ENCODE results near the gene CCDC194. TPM values are rescaled to one million over a fixed set of nuclear protein-coding genes. Genes with fewer than 3 reads are reported as not detected.

Gene CCDC194
- total and polyA plus RNA-seq, 2 donors from 2014 or later: 0.57 TPM; not detected in 1

DNA sequence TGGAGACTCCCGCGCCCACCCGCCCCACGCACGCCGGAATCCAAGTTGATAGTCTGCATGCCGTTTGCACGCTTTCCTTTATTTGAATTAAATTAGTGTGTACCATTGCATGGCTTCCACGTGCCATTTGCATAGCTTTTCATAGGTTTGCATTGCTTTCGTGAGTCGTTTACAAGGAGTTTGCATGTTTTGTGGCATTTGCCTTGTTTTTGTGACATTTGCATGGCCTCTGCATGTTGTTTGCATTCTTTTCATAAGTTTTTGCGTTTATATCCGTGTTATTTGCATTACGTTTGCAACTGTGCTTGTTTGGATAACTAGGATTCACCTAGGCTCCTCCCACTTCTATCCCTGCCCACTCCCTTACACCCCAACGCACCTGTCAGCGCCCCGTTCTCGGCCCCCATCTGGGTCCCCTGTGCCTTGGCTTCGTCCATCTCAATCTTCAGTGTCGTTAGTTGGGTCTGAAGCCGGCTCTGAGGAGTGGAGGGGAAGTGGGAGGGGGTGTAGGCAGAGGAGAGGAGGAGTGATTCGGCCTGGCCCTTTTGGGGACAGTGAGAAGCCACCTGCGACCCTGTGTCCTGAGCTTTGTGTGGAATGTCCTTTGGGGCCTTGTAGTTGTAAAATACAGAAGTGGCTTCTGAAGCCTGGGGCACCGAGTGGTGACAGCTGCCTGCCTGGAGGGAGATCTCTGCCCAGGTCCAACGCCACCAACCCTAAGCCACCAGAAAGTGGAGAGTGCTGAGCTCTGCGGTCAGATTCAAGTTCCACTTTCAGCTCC is 2.4 kb downstream of the CCDC194 start:
- intact Hi-C loops (cut with DNase I): no loop called here
- TF ChIP-seq, protein P1, sequence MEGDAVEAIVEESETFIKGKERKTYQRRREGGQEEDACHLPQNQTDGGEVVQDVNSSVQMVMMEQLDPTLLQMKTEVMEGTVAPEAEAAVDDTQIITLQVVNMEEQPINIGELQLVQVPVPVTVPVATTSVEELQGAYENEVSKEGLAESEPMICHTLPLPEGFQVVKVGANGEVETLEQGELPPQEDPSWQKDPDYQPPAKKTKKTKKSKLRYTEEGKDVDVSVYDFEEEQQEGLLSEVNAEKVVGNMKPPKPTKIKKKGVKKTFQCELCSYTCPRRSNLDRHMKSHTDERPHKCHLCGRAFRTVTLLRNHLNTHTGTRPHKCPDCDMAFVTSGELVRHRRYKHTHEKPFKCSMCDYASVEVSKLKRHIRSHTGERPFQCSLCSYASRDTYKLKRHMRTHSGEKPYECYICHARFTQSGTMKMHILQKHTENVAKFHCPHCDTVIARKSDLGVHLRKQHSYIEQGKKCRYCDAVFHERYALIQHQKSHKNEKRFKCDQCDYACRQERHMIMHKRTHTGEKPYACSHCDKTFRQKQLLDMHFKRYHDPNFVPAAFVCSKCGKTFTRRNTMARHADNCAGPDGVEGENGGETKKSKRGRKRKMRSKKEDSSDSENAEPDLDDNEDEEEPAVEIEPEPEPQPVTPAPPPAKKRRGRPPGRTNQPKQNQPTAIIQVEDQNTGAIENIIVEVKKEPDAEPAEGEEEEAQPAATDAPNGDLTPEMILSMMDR (IDR thresholded peaks at IDR 0.05; ENCODE audit: borderline replicate concordance, extremely low read depth, insufficient read depth): no peak
- Histone ChIP-seq H3K4me1 (ENCODE audit: control insufficient read depth in 2 of 3, insufficient read depth in 2 of 3, low read depth in 1 of 3, low read length in 3 of 3) (peaks cover 0 to 5% (median 4%) of the 10 kb centered on the region in 3 donors), H3K27ac (ENCODE audit: low read depth in 2 of 2, low read length in 2 of 2) (no peak overlapping the region), H3K36me3 (ENCODE audit: control insufficient read depth in 2 of 3, insufficient read depth in 3 of 3, low read length in 3 of 3) (no peaks in the 10 kb centered on the region), H3K9me3 (ENCODE audit: control insufficient read depth in 2 of 3, insufficient read depth in 1 of 3, low read length in 3 of 3) (no peaks in the 10 kb centered on the region), H3K4me3 (ENCODE audit: low read length in 3 of 3) (peak overlapping the region; percentile 47 to 68 (median 56)), H3K9ac (ENCODE audit: low read length in 3 of 3) (peak overlapping the region in 2 of 3 donors; percentile 10 to 35), H3K27me3 (ENCODE audit: control insufficient read depth, insufficient read depth, low read length) (no peaks in the 10 kb centered on the region)
- FAIRE-seq: no peak
- peak in 1 of 5 donors; percentile 70 for DNase-seq

GRCh38 chr19:17390665-17391370 is 3.2 kb downstream of the CCDC194 start:
- Histone ChIP-seq H3K4me3 (ENCODE audit: low read length in 3 of 3) (peak overlapping the region; percentile 47 to 68 (median 56)), H3K27me3 (ENCODE audit: control insufficient read depth, insufficient read depth, low read length) (no peaks in the 10 kb centered on the region), H3K9ac (ENCODE audit: low read length in 3 of 3) (peak overlapping the region in 1 of 3 donors; percentile 12), H3K36me3 (ENCODE audit: control insufficient read depth in 2 of 3, insufficient read depth in 3 of 3, low read length in 3 of 3) (no peaks in the 10 kb centered on the region), H3K4me1 (ENCODE audit: control insufficient read depth in 2 of 3, insufficient read depth in 2 of 3, low read depth in 1 of 3, low read length in 3 of 3) (peaks cover 0 to 6% (median 4%) of the 10 kb centered on the region in 3 donors), H3K27ac (ENCODE audit: low read depth in 2 of 2, low read length in 2 of 2) (no peak overlapping the region), H3K9me3 (ENCODE audit: control insufficient read depth in 2 of 3, insufficient read depth in 1 of 3, low read length in 3 of 3) (no peaks in the 10 kb centered on the region)
- DNase-seq (peak; percentile 97 to 98 (median 97)), FAIRE-seq (no peak)
- TF ChIP-seq, protein P1 (IDR thresholded peaks at IDR 0.05; ENCODE audit: borderline replicate concordance, extremely low read depth, insufficient read depth): peak; percentile 69
- intact Hi-C loops (cut with DNase I): no loop called here

DNA sequence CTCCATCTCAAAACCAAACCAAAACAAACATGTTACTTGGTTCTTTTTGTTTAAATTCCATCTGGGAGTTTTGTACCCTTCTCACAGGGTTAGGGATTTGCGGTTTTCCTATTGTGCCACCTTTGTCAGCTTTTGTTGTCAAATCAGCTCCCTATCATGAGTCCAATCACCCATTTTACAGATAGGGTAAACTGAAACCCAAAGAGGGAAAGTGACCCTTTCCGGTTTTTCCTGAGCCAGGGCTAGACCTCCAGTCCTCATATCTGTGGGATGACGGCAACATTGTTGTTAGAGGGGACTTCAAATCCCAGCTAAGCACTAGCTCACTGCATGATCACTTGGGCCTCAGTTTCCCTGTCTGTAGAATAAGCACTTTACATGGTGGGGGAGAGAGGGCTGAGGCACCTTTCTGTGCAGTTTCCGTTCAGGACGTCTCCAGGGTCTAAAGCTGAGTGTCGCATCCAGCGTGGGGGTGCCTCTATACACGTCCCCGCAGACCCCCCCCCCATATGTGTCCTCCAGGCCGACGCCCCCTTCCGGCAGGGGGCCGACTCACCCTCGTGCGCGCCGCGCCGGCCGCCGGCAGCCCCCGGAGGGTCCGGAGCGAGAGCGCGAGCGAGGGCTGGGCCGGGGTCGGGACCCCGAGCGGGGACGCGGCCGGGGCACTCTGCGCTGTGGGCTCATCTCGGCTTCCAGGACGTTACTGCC is 3.9 kb downstream of the CCDC194 start:
- FAIRE-seq: no peak
- Histone ChIP-seq H3K36me3 (ENCODE audit: control insufficient read depth in 2 of 3, insufficient read depth in 3 of 3, low read length in 3 of 3) (no peaks in the 10 kb centered on the region), H3K4me1 (ENCODE audit: control insufficient read depth in 2 of 3, insufficient read depth in 2 of 3, low read depth in 1 of 3, low read length in 3 of 3) (peaks cover 0 to 9% (median 4%) of the 10 kb centered on the region in 3 donors), H3K9me3 (ENCODE audit: control insufficient read depth in 2 of 3, insufficient read depth in 1 of 3, low read length in 3 of 3) (no peaks in the 10 kb centered on the region), H3K27ac (ENCODE audit: low read depth in 2 of 2, low read length in 2 of 2) (no peak overlapping the region), H3K27me3 (ENCODE audit: control insufficient read depth, insufficient read depth, low read length) (no peaks in the 10 kb centered on the region), H3K4me3 (ENCODE audit: low read length in 3 of 3) (peak overlapping the region; percentile 47 to 54 (median 52)), H3K9ac (ENCODE audit: low read length in 3 of 3) (no peak overlapping the region)
- TF ChIP-seq, protein P1 (IDR thresholded peaks at IDR 0.05; ENCODE audit: borderline replicate concordance, extremely low read depth, insufficient read depth): no peak
- intact Hi-C loops (cut with DNase I): no loop called here
- DNase-seq: no peak
